G401 (cell line): ENCODE measurements around the gene ATP6V0E2. TPM values are rescaled to one million over a fixed set of nuclear protein-coding genes. Genes with fewer than 3 reads are reported as not detected.
"Not testable (repeated sequence)": the region's sequence is repeated elsewhere in the genome, so short reads cannot be mapped to it uniquely, and the experiment has no call there.

Source experiments
- DNase-seq: peaks from one replicate; pipeline ENCODE4 v3.0.0-alpha.2; 2015; ENCODE audit warnings: low spot score
- in situ Hi-C: cut with HindIII; loops from 2 replicates; pipeline ENCODE4 v1.10.0; 2016; ENCODE audit warnings: low sequenced_read_pairs, mixed read lengths
- total RNA-seq: library from RNA; depleted of rRNA; stranded (reverse); fragments of >200 nt; shearing (Covaris generic); gene quantifications from 2 replicates; pipeline ENCODE4 v1.2.3, GENCODE V29; 2014; rRNA removed

ATP6V0E2 gene
- total RNA-seq, 1 experiment from 2014 or later = 35.1 TPM

DNA sequence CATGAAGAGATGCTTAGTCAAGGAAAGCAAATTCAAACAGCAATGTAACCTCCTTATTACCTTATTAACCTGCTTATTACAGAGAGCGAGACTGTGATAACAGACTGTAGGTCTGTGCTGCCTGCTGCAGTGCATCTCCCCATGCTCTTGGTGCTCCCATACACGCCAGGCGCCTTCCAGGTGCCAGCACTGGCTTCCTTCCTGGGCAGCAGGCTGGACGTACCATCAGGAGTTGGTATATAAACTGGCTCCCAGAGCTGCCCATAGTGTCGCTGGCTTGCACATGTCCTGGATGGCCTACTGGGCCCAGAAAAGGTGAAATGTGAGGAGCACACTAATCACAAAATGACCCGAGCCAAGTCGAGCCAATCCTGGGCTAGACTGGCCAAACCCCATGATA is 13.5 kb downstream of the ATP6V0E2 start:
- peak; percentile 59 for DNase-seq
- in situ Hi-C loops = no loop called here

DNA sequence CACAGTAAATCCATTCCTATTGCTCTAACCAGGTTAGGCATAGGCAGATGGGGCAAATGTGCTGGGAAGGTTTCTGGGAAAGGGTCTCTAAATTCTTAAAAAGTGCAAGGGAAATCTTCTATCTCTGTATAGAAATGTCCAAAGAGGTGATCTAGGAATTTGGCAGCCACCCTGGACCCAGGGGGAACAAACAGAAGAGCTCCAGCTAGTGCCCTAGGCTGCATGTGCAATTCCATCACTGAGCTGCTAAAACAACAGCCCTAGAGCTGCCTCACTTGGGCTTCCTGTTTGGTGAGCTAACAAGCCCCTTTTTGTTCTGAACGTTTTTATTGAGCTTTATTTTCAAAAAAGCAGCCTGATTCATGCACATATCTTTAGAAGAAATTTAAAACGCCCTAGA is 16.9 kb downstream of the ATP6V0E2 start:
- in situ Hi-C loops, DNase-seq: not testable (repeated sequence)

DNA sequence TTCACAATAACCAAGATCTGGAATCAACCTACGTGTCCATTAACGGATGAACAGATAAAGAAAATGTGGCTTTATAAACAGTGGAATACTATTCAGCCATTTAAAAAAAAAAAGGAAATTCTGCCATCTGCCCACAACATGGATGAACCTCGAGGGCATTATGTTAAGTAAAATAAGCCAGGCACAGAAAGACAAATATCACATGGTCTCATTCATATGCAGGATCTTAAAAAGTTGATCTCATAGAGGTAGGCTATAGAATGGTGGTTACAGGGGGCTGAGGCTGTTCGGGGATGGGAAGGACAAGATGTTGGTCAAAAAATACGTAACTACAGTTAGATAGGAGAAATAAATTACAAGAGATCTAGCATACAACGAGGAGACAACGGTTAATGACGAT is 21.2 kb downstream of the ATP6V0E2 start:
- in situ Hi-C loops, DNase-seq: not testable (repeated sequence)

DNA sequence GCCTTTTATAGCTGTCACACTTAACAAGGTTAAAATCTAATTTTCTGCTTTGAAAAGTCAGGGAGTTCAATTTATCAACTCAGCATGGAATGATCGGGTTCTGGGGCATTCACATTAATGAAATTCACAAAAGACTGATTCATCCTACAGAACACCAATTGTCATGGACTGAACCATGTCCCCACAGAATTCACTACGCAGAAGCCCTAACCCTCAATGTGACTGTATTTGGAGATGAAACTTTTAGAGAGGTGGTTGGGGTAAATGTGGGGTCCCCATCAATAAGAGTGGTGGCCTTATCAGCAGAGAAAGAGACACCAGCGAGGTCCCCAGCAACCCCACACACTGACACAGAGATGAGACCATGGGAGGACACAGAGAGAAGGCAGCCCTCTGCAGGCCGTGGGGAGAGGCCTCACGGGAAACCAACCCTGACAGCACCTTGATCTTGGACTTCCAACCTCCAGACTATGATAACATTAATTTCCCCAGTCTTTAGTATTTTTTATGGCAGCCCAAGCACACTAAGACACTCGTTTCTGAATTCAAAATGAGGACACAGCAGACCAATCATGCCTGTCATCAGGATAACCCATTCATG is 34.1 kb downstream of the ATP6V0E2 start:
- in situ Hi-C loops = not testable (repeated sequence)
- DNase-seq = peak; percentile 21

DNA sequence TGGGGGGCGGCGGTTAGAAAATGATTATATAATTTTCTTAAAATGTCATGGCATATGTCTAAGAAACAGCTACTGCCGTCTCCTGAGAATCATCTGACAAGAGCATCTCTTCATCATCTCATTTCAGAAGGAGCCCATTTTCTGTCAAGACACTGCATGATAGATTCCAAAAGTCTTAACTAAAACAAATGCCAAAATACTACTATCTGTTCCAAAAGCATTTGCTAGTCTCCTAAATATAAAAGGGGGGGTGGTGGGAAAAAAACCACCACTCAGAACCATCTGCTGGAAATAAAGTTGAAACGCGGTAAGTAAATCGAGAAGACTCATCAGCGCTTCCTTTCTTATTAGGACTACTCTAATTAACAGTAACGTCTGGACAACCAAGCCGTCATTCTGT is 36.5 kb downstream of the ATP6V0E2 start:
- DNase-seq, in situ Hi-C loops: not testable (repeated sequence)

DNA sequence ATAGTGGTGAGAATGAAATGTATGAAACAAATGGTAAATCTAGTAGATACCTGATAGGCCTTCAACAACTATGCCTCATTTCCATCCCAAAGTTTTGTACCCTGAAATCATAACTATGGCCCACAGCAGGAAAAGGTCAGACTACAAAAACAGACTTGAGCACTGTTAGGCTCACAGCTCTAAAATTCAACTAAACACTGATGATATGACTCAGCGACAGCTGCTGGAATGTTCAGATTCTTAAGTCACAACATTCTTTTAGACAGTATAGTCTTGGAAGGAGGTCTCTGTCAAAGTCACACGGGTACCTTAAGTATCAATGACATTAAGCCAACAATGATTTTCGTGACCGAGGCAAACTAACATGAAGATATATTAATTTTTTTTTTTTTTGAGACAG is 38.4 kb downstream of the ATP6V0E2 start:
- in situ Hi-C loops, DNase-seq: not testable (repeated sequence)

DNA sequence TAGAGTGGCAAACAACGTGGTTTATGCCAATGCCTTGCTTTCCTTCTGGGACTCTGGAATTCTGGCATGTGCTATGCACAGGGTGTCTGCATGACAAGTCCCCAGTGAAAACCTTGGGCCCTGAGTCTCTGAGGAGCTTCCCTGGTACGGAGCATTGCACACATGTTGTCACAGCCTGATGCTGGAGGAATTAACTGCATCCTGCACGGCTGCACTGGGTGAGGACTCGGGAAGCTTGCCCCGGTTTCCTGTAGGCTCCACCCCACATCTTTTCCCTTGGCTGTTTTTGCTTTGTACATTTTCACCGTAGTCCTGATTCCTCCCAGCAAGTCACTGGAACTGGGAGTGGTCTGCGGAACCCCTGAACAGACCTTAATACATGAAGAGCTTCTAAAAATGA is 52.6 kb downstream of the ATP6V0E2 start:
- in situ Hi-C loops = not testable (repeated sequence)
- peak; percentile 39 for DNase-seq

Other genes starting within 250 kb of the ATP6V0E2 start
- 7.9 and 9.8 TPM in 2 replicates for gene ZNF467, start 100.4 kb upstream of the ATP6V0E2 start, total RNA-seq
- 1.8 and 2.2 TPM in 2 replicates for gene ZNF862, start 35.6 kb upstream of the ATP6V0E2 start, total RNA-seq